ENCODE measurements around the gene SEMA3C.

SEMA3C gene

DNA sequence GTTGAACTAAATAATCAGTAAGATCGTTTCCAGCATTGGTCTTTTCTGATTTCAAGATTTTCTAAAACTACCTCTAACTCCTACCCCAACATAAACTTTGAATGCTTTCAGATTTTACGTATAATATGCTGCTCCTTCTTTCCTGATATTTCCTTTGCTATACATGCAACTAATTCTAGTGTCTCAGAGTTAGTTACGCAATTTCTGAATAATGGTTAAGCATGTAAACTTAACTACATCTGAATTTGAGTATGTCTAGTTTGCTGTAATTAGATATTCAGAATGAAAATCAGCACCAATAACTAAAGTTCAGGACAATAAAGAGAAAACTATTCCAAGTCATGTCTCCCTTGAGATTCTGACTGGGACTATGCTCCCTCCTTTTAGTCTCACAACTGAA lies 71.0 kb downstream of the SEMA3C start:
- DNase-seq, result no peak

GRCh38 chr7:80847027-80847426 lies 71.8 kb downstream of the SEMA3C start:
- DNase-seq, result no peak

DNA sequence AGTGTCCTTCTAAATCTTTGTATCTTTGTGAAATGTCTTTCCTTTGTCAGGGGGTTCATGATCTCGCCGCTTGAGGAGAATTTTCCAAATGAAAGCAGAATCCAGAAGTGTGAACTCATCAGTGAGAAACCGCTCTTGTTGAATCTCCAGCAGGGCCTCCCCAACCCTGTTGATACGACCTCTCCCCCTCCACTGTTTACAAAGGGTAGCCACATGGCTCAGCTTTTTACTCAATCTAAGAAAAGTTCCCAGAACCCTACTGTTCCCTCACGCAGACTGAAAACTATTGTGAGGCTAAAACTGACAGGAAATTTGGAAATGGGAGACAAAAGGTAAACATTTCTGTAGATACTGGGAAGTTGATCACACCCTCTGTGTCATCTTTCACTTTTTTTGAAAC lies 73.9 kb downstream of the SEMA3C start:
- DNase-seq, result no peak

DNA sequence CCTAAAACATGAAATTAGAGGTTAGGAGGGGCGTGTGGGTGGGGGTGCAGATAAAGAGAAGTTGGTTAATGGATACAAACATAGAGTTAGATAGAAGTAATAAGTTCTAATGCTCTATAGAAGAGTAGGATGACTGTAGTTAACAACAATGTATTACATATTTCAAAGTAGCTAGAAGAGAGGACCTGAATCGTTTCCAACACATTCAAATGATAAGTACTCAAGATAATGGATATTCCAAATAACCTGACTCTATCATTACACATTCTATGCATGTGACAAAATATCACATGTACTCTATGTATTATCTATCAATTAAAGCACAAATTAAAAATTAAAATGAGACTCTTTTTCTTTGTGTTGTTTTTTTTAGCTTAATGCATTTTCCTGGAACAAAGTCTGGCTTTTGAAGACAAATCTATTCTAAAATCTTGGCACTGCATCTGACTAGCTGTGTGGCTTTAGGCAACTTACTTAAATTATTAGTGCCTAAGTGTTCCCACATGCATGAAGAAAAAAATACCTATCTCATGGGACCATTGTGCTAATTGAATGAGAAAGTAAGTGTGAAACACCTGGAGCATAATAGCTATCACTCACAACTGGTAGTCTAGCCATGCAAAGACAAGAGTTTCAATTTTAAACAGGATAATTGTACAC lies 75.7 kb downstream of the SEMA3C start:
- no peak for DNase-seq

DNA sequence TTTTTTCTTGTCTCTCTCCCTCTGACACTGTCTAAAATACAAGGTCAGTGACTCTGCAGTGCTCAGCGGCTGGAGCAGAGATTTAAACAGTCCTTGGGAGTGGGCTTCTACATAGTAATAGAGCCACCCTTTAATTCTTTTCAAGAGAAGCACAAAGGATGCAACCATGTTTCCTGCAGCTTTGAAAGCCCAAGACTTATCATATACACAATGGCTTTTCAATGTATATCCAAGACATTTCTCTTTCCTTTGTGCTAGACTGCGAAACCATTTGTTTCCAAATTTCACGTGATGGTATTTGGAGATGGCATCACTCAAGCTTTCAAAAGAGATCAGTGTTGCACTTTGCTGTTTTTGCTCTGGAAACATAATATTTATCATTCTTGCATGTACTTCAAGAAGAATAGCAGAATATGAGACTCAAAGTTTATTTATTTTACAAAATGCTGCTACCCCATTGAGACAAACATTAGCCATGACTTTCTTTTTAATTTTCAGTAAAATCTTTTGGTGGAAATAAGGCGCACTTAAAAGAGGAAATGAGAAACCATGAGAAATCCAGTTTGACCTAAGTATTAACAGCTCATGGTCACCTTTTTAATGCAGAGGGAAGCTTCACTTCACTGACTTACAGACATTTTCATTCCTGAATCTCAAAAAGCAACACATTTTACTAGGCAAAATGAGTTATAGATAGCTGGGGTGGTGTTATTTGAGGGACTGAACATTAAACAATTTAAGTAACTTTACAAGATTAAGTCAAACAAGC lies 76.6 kb downstream of the SEMA3C start:
- no peak for DNase-seq

- DNase-seq, result no peak
Measured at GRCh38 chr7:80841423-80841955, 77.4 kb downstream of the SEMA3C start.

GRCh38 chr7:80840681-80841080 lies 78.2 kb downstream of the SEMA3C start:
- DNase-seq, result no peak

GRCh38 chr7:80839855-80840254 lies 79.0 kb downstream of the SEMA3C start:
- DNase-seq, result no peak

GRCh38 chr7:80838643-80839042 lies 80.2 kb downstream of the SEMA3C start:
- DNase-seq, result no peak

DNA sequence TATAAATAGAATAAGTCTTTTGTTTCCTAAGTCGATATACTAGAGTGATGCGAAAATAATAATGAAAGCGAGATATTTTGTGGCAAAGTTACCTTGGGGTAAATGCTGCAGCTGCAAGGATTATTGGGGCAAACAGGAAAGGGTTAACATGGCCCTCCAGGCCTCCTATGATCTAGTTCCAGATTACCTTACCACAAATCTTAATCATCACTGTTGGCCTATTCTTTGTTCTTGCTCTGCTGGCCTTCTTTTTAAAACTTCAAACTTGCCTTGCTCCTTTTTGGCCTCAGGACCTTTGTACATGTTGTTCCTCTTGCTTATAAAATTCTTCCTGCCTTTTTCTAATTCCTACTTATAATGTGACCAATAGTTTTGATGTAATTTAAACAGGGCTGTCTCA lies 81.5 kb downstream of the SEMA3C start:
- no peak for DNase-seq

- no peak for DNase-seq
Measured at GRCh38 chr7:80835251-80835650, 83.6 kb downstream of the SEMA3C start.

- no peak for DNase-seq
Measured at GRCh38 chr7:80833289-80834268, 85.3 kb downstream of the SEMA3C start.

- DNase-seq, result no peak
Measured at GRCh38 chr7:80832006-80832405, 86.8 kb downstream of the SEMA3C start.

DNA sequence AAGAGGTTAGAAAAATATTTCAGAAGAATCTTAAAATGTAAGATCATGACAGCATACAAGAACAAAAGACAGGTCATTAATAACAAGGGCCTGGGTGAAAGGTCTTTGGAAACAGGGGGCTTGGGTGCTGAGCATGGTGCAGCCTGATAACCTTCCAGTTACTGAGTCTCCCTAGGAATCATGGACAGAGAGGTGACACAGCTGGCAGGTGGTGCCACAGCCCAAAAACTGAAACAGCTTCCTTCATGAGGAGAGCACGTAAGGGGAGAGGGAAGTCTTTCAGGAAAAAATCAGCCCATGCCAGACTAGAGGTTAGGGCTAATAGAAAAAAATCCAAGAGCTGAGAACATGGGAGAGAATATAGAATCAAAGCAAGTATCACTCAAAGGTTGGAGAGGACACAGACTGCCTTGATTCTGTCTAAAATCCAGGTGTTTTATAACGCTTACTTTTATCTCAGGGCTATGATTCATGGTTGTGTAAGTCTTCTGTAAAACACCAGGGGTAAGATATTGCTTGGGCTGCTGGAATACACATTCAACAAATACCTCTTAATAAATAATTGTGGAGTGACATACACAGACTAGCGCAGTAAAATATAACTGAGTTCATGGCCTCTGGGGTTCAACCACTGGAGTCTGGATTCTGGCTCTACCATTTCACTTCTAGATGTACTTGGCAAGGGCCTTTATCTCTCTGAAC lies 88.1 kb downstream of the SEMA3C start:
- DNase-seq, result no peak

- DNase-seq, result no peak
Measured at GRCh38 chr7:80830010-80830409, 88.8 kb downstream of the SEMA3C start.

GRCh38 chr7:80829527-80829926 lies 89.3 kb downstream of the SEMA3C start:
- DNase-seq, result no peak

- DNase-seq, result no peak
Measured at GRCh38 chr7:80827239-80827633, 91.6 kb downstream of the SEMA3C start.

DNA sequence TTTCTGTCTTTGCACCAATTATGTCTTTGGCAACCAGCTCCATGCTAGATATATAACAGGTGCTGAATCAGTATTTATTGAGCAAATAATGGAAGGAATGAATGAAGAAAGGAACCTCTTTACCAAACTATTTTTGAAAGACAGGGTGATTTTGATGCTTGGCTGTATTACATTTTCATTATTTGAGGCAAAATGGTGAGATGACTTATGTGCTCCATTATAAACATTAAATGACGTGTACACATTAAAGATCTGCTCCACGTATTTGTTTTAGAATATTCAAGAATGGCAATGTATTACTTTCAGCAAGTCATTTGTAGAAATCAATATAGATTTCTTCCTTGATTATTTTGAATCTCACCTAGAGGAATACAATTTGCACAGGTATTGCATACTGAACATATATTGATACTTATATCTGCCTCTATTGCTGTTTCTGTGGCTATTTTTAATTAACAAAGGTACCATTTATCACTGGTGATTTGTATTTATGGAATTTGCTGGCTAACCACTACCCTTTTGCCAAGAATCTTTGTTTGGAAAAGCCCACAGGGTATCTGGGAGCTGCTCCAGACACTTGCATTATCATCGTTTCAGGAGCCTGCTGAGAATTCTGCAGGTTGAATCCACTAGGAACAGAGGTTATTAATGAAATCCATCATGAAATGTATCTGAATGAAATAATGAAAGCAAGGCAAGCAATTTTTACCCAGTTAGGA lies 92.2 kb downstream of the SEMA3C start:
- DNase-seq, result no peak

DNA sequence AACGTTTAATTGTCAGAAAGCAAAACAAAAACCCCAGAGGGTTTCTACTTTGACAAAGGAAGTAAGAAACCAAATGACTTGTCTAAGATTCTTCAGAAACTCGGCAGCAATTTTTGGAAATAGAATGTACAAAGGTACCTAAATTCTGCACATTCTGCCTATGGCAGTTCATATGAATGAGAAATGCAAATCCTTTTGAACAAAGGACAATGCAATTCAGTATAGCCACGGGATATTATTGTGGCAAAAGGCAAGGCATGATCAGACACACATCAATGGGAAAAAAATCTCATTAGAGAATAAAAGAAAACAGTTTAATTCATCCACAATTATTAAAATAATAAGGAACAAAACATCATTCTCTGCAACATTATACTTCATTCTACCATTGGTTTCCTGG lies 93.4 kb downstream of the SEMA3C start:
- no peak for DNase-seq

DNA sequence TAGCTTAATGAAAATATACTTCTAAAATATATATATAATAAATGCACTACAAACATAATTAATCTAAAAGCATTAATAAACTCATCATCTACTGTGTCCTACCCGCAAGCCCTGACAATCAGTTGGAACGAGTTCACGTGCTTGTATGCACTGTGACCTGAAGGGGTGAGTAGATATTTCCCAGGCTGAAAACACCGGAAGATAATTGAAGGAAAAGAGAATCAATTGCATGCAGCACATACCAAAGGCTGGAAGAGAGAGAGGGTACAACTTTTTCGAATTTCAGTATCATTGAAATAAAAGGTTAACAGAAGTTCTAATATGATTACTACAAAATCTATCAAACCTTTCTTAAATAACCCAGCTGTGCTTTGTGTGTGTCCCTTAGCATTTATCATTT lies 94.6 kb downstream of the SEMA3C start:
- no peak for DNase-seq

DNA sequence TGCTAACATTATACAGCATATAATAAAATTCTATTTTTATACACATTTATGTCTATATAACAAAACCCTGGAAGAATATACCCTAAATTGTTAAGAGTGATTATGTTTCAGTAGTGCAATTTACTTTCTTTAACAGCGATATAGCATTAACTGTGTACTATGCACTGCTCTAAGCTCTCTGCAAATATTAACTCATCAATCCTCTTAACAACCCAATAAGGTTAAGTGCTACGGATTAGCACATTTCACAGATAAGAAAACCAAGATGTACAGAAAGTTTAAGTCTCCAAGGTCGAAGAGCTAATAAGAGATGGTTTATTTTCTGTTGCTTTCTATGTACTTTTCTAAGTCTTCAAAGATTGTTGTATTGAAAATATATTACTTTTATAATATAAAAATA lies 95.8 kb downstream of the SEMA3C start:
- DNase-seq, result no peak
